Ramos (cell line): Measurements from ENCODE around the gene LAS1L.
"Not testable (repeated sequence)": the region's sequence is repeated elsewhere in the genome, so short reads cannot be mapped to it uniquely, and the experiment has no call there.

Experiments
- in situ Hi-C: fragments of 300-500 bp; cut with MboI; formaldehyde crosslinking; loops from one replicate; pipeline ENCODE4 v1.14.3; 2022; ENCODE audit warnings: low sequenced_read_pairs; ENCODE audit not compliant: unreplicated experiment

Gene LAS1L

GRCh38 chrX:65534450-65535292 lies at the start of gene LAS1L:
Gene LAS1L, minus strand, starts transcription at chrX:65534787. Its CDS starts 72 bp downstream, at chrX:65534715.
- in situ Hi-C loops = no loop called here

GRCh38 chrX:65582450-65583082 lies 48.0 kb upstream of the LAS1L start:
- in situ Hi-C loops = loop anchor here (10.0 to 25.0 kb wide), 2 partner anchors 402 to 530 kb away; no protein-coding TSS in a partner anchor

- in situ Hi-C loops = loop anchor here (10.0 to 25.0 kb wide), 2 partner anchors 403 to 531 kb away; no protein-coding TSS in a partner anchor
Observed at GRCh38 chrX:65581661-65582339, 47.2 kb upstream of the LAS1L start.

DNA sequence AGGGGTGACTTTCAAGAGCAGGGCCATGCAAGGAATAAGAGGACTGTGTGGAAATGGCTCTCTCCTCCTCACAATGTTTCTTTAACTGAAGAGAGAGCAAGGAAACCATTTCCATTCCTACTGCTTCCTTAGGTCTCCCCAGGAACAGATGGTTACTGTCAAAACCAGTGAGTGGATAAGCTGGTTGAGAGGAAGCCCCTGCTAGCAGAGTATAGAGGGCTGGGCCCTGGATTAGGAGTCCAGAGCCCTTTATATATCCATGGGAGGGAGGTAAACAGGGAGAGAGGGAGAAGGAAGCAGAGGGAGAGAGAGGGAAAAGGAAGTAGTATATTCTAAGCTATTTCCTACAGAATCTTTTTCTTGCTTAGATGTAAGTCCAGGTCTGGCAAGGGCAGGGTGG lies 43.8 kb upstream of the LAS1L start:
- in situ Hi-C loops = loop anchor here (25.0 kb wide), 1 partner anchor 534 kb away; no protein-coding TSS in a partner anchor

DNA sequence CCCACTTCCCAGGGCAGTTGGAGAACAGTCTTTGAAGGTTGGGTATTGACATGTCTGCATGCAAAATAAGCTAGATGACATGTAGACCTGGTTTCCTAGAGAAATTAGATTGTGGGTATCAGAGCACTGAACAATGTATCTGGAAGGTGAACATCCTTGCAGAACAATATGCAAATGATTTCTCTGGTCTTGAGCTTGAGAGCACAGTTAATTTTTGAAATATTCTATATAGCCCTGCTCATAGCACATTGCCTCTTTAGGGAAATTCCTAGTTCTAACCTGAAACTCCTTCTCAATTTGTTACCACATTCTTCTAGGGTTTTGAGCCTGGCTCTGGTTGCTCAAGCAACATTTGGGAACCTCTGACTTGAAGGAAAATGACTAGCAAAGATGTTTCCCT lies 41.6 kb upstream of the LAS1L start:
- in situ Hi-C loops = loop anchor here (25.0 kb wide), 1 partner anchor 536 kb away; no protein-coding TSS in a partner anchor

DNA sequence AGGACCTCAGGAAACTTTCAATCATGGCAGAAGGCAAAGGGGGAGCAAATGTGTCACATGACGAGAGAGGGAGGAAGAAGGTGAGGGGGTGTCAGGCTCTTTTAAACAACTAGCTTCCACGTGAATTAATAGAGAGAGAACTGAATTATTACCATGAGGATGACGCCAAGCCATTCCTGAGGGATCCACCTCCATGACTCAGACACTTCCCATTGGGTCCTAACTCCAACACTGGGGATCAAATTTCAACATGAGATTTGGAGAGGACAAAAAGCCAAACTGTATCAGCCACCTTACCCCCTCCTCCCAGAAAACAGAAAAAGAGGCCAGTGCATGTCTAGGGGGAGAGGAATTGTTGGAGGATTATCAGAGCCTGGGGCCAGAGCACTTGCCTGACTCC lies 40.4 kb upstream of the LAS1L start:
- in situ Hi-C loops = loop anchor here (25.0 kb wide), 1 partner anchor 537 kb away; no protein-coding TSS in a partner anchor

DNA sequence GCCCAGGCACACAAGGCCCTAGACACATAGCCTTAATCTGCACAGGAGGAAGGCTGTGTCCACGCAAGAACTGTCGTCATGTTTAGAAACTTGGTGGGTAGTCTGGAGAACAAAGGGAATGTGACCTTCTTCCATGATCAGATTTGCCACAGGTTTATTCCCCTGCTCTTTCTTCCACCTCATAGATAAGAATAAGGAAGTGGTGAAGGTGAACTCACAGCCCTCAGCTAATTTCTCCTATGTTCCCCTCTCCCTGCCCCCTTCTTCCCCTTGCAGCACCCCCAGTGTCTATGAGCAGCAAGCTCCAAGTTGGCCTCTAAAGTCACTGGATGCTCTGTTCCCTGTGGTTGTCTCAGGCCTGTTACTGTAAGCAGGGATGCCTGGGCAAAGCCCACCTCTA lies 39.8 kb upstream of the LAS1L start:
- in situ Hi-C loops = no loop called here

DNA sequence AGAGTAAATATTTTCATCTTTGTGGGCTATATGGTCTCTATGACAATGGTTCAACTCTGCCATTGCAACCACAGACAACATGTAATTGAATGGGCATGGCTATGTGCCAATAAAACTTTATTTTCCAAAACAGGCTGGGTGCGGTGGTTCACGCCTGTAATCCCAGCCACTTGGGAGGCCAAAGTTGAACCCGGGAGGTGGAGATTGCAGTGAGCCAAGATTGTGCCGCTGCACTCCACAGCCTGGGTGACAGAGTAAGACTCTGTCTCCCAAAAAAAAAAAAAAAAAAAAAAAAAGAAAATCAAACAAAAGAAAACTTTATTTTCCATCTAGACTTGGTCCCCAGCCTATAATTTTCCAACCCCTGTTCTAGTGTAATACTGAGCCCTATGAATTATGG lies 38.4 kb upstream of the LAS1L start:
- in situ Hi-C loops = no loop called here

DNA sequence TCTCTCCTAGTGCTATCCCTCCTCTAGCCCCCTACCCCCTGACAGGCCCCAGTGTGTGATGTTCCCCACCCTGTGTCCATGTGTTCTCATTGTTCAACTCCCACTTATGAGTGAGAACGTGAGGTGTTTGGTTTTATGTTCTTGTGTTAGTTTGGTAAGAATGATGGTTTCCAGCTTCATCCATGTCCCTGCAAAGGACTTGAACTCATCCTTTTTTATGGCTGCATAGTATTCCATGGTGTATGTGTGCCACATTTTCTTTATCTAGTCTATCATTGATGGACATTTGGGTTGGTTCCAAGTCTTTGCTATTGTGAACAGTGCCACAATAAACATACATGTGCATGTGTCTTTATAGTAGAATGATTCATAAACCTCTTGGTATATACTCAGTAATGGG lies 28.3 kb upstream of the LAS1L start:
- in situ Hi-C loops = not testable (repeated sequence)

DNA sequence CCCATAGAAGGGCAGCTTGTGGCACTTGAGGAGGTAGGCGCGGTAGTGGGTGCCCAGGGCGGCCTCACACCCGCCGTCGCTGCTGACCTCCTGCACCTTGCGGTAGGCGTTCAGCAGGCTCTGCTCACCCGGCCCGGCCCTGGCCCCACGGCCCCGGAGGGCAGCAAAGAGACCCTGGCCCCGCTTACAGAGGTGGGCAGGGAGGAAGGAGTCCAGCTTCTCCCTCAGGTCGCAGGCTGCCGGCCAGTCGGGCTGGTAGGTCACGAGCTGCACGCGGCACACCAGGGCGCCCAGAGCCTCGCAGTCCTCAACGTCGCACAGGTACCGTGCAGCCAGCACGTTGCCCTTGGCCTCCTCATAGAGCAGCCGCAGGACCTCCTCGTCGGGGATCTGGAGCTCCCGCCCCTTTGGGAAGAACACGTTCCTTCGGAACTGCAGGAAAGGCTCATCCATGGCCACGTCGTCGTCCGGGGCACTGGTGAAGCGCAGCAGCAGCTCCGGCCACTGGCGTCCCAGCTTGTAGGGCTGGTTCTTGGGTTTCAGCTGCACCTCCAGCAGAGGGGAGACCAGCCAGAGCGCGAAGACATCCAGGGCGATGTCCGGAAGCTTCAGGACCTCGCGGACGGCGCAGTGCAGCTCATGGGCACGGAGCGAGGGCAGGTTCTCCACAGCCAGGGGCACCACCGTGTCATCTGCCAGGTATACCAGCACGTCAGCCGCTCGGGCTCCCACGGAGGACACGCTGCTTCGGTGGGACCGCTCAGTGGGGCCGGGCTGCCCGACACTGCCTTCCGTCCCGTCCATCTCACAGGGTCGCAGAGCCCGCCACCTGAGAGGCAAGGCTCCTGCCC lies 17.1 kb upstream of the LAS1L start:
- in situ Hi-C loops = no loop called here

GRCh38 chrX:65551086-65551485 lies 16.5 kb upstream of the LAS1L start:
- in situ Hi-C loops = no loop called here

DNA sequence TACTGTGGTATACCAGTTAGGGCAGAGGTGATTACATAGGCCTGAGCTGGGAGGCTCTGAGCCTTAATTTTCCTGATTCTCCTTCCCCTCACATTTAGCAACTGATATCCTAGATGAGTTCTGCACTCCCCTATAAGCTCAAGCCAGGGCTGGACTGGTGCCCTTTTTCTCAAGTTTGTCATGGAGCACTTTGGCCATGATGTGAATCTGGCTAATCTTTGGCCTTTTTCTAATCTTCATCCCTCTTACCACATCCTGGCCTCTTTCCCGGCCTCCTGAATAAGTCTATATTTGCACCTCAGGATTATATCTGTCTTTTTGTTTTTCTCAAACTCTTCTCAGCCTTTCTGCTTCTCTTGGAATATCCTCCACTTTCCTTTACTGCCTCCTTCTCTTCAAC lies 10.9 kb upstream of the LAS1L start:
- in situ Hi-C loops = no loop called here

DNA sequence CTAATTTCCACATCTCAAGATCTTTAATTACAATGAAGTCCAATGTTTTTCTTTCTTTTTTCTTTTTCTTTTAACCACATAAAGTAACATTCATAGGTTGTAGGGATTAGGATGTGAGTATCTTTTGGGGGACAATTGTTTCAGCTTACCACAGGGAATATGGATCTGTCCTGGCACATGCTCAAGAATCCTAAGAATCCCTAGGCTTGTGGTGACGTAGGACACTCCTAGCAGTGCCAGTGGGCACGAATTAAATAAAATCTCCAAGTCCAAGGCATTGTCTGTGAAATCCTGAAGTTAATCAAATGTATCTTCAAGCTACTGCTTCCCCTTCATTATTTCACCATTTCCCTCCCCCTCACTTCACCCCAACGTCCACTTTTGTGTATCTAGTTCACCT lies 2.6 kb upstream of the LAS1L start:
- in situ Hi-C loops = no loop called here

- in situ Hi-C loops = no loop called here
Observed at GRCh38 chrX:65536291-65536690, 1.7 kb upstream of the LAS1L start.

DNA sequence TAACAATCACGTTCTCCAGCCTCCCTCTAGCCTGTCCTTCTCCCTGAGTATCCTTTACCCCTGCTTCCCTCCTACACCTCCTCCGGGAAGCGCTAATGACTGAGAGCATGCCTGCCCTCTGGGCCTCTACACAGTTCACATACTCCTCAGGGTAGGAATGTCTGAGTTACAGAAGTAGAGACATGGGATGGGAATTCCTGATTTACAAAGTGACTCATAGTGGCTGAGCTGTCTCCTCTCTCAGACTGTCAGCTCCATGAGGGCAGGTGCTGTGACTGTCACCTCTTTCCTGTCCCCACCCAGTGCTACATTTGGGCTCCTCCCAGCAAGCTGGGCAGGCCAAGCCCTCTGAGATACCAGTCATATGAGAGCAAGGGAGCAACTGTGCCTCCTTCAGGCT lies 2.6 kb downstream of the LAS1L start:
- in situ Hi-C loops = no loop called here

DNA sequence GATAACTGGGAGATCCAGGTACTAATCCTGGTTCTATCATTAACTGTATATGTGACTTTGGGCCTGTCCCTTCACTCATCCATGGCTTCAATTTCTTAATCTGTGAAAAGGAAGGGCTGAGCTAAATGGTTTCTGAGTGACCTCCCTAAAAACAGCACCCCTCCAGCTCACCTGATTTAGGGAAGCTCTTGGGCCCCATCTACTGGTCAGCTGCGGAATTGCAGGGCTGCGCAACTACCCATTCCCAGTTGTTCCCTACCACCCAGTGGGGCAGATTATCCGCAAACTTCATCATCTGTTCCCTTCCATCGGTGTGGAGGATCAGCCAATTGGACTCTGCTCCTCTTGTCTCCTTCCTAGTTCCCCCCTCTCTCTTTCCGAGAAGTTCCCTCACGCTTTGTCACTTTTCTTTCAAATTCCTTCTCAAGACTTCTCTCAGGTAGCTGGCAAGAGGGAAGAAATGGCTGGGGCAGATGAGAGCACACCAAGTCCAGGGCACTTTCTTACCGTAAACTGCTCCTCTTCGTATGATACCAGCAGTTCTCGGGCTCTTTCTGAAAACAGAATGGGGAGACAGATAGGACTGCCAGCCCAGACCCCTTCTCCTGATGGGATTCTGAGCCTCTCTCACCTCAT lies 5.8 kb downstream of the LAS1L start:
- in situ Hi-C loops = no loop called here

DNA sequence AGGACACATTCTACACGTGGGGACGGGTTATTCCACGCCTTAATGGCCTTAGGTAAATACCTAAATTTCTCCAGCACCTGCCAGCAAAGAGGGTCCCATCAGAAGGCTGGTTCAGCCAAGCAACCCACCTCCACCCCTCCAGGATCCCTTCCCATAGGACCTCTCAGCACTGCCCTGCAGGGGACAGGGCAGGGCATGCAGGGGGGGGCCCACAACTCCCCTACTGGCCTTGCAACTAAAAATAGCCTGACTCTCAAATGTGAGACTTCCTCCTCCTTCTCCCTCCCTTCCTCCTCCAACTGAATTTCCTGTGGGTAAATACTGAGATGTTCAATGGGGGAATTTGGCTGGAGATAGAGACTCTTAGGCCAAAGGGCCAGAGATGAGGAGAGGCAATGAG lies 6.3 kb downstream of the LAS1L start:
- in situ Hi-C loops = no loop called here

- in situ Hi-C loops = no loop called here
Observed at GRCh38 chrX:65524139-65524538, 10.4 kb downstream of the LAS1L start.

DNA sequence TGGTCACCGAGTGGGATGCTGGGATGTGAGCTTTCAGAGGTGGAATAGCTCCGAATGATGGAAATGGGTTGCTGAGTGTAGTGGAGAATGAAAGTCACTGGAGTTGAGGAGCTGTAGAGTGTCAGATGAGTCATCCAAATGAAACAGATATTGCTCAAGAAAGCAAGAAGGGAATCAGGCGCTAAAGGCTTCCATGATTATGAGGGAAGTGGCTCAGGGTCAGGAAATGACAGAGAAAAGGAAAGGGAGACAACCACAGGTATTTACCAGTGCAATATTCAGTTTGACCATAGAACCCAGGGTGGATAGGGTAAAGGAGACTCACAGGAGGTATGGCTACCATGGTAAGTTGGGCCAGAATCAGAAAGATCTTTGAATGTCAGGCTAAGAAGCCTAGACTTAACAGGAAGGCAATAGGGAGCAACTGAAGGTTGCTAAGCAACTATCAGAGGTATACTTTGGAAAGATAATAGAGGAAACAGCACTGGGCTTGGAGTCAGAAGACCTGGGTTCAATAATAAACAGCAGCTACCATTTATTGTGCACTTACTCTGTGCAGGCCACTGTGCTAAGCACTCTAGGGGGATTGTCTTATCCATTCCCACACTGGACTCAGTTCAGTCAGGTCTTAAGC lies 11.7 kb downstream of the LAS1L start:
- in situ Hi-C loops = no loop called here
